A549 (cell line): ENCODE measurements around the gene CLCN4. TPM values are rescaled to one million over a fixed set of nuclear protein-coding genes. Genes with fewer than 3 reads are reported as not detected.

Experiments
- ATAC-seq, 2 experiments: fragments of 200-7000 bp in 1 of 2; fragments of >200 bp in 1 of 2; cut with Nextera tagmentation in 1 of 2; cut with Tn5 transposase in 1 of 2; 3 replicates each; pipeline versions ENCODE4 v1.8.0 to v1.9.1; 2018 to 2020; ENCODE audit warnings: mild to moderate bottlenecking in 1 of 2, moderate library complexity in 1 of 2
- CTCF ChIA-PET: fragments of 300-600 bp; sonication (Branson Sonifier 250); formaldehyde crosslinking; extraction: SDS; loops from one replicate; lab custom pipeline; 2021; ENCODE audit warnings: antibody characterized with exemption, inconsistent platforms; lab: Yijun Ruan, JAX
- POLR2A ChIA-PET: fragments of 350-600 bp; formaldehyde crosslinking; extraction: SDS; loops from one replicate; lab custom pipeline; 2021; ENCODE audit warnings: antibody characterized with exemption, inconsistent platforms; lab: Yijun Ruan, JAX
- DNase-seq, 2 experiments: peaks; one replicate each; pipeline versions ENCODE4 v3.0.0 to v3.0.0-alpha.2; 2011 to 2016; ENCODE audit warnings: low read depth in 1 of 2, low spot score in 1 of 2
- FAIRE-seq: peaks from 2 replicates; lab custom pipeline; 2011; peaks lifted over from hg19 to GRCh38; lab: Jason Lieb, UNC
- H3K27ac ChIP-seq, 2 experiments: fragments of >200 bp; sonication (Bioruptor Twin); formaldehyde crosslinking; 3 replicates each; pipeline ENCODE4 v1.5.1; 2016 to 2017
- H3K4me1 ChIP-seq: fragments of >200 bp; sonication (Bioruptor Twin); formaldehyde crosslinking; 3 replicates; pipeline ENCODE4 v1.6.1; 2016
- H3K4me2 ChIP-seq: fragments of >200 bp; sonication (Bioruptor Twin); formaldehyde crosslinking; 3 replicates; pipeline ENCODE4 v1.6.1; 2016
- H3K4me3 ChIP-seq: fragments of >200 bp; sonication (Bioruptor Twin); formaldehyde crosslinking; 3 replicates; pipeline ENCODE4 v1.5.1; 2016
- H3K9me3 ChIP-seq: fragments of >200 bp; sonication (Bioruptor Twin); formaldehyde crosslinking; 3 replicates; pipeline ENCODE4 v1.6.1; 2016
- CBX2 ChIP-seq: fragments of 200-600 bp; sonication (generic); IDR thresholded peaks from 2 replicates; pipeline ENCODE4 v1.6.1; 2016; ENCODE audit warnings: low read depth, mild to moderate bottlenecking, borderline replicate concordance
- CHD4 ChIP-seq: fragments of 200-600 bp; sonication (generic); IDR thresholded peaks from 2 replicates; pipeline ENCODE4 v1.6.1; 2016; ENCODE audit warnings: antibody characterized with exemption, mild to moderate bottlenecking, borderline replicate concordance
- EHMT2 ChIP-seq: fragments of 200-600 bp; sonication (generic); IDR thresholded peaks from 2 replicates; pipeline ENCODE4 v1.6.1; 2016; ENCODE audit warnings: antibody characterized with exemption, low read depth, mild to moderate bottlenecking, moderate library complexity
- ESRRA ChIP-seq: fragments of 150-350 bp; IDR thresholded peaks from 2 replicates; pipeline ENCODE4 v1.6.1; 2014; ENCODE audit warnings: mild to moderate bottlenecking, low read length, borderline replicate concordance
- FOSB ChIP-seq: fragments of 250-450 bp; sonication (Bioruptor Pico); IDR thresholded peaks from 2 replicates; pipeline ENCODE4 v1.5.0; 2020; ENCODE audit warnings: mild to moderate bottlenecking, moderate library complexity
- FOSL2 ChIP-seq, 2 experiments: fragments of 450-650 bp in 1 of 2; fragments of >200 bp in 1 of 2; sonication (Bioruptor Twin) in 1 of 2; formaldehyde crosslinking; IDR thresholded peaks; 2 replicates each; pipeline versions ENCODE4 v1.5.0 to v1.6.1; 2016 to 2020; ENCODE audit warnings: mild to moderate bottlenecking in 1 of 2, moderate library complexity in 1 of 2
- HOXA7 ChIP-seq: fragments of 250-450 bp; sonication (Bioruptor Pico); IDR thresholded peaks from 2 replicates; pipeline ENCODE4 v1.5.0; 2020; ENCODE audit warnings: mild to moderate bottlenecking, moderate library complexity
- HOXB5 ChIP-seq: fragments of 250-450 bp; sonication (Bioruptor Pico); IDR thresholded peaks from 2 replicates; pipeline ENCODE4 v1.5.0; 2020; ENCODE audit warnings: mild to moderate bottlenecking, moderate library complexity
- JUN ChIP-seq, 2 experiments: fragments of >200 bp; sonication (Bioruptor Twin); formaldehyde crosslinking; IDR thresholded peaks; 2 replicates in 1 of 2; 3 replicates in 1 of 2; pipeline ENCODE4 v1.6.1; 2016 to 2017
- MAZ ChIP-seq: fragments of 150-350 bp; IDR thresholded peaks from 2 replicates; pipeline ENCODE4 v1.6.1; 2014; ENCODE audit warnings: antibody characterized with exemption, low read depth, low read length, borderline replicate concordance
- NR3C1 ChIP-seq: fragments of >200 bp; sonication (Bioruptor Twin); formaldehyde crosslinking; IDR thresholded peaks from 3 replicates; pipeline ENCODE4 v1.6.1; 2017
- PHF8 ChIP-seq: fragments of 200-600 bp; sonication (generic); IDR thresholded peaks from 2 replicates; pipeline ENCODE4 v1.6.1; 2016; ENCODE audit warnings: low read depth, mild to moderate bottlenecking, antibody characterized with exemption, moderate library complexity, borderline replicate concordance
- RARB ChIP-seq: fragments of 250-450 bp; sonication (Bioruptor Pico); IDR thresholded peaks from 2 replicates; pipeline ENCODE4 v1.8.0; 2021; ENCODE audit warnings: mild to moderate bottlenecking, moderate library complexity
- RFX5 ChIP-seq: fragments of 450-650 bp; IDR thresholded peaks from 2 replicates; pipeline ENCODE4 v1.7.1; 2014; ENCODE audit warnings: antibody characterized with exemption, mild to moderate bottlenecking, moderate library complexity
- RNF2 ChIP-seq: fragments of 200-600 bp; sonication (generic); IDR thresholded peaks from 2 replicates; pipeline ENCODE4 v1.6.1; 2016; ENCODE audit warnings: low read depth, mild to moderate bottlenecking, antibody characterized with exemption, moderate library complexity, borderline replicate concordance
- SMC3 ChIP-seq: fragments of >200 bp; sonication (Bioruptor Twin); formaldehyde crosslinking; IDR thresholded peaks from 3 replicates; pipeline ENCODE4 v1.6.1; 2018; ENCODE audit warnings: inconsistent platforms
- SREBF2 ChIP-seq: fragments of 450-650 bp; IDR thresholded peaks from 2 replicates; pipeline ENCODE4 v1.6.1; 2014; ENCODE audit warnings: mild to moderate bottlenecking, moderate library complexity
- TP53 ChIP-seq: fragments of 250-450 bp; sonication (Bioruptor Pico); IDR thresholded peaks from 2 replicates; pipeline ENCODE4 v1.5.0; 2021; ENCODE audit warnings: mild to moderate bottlenecking, moderate library complexity
- ZC3H11A ChIP-seq: fragments of 450-650 bp; IDR thresholded peaks from 2 replicates; pipeline ENCODE4 v1.6.1; 2014; ENCODE audit warnings: antibody characterized with exemption, mild to moderate bottlenecking
- ZFP36 ChIP-seq: fragments of 450-650 bp; IDR thresholded peaks from 2 replicates; pipeline ENCODE4 v1.6.1; 2014; ENCODE audit warnings: borderline replicate concordance; ENCODE audit not compliant: partially characterized antibody
- WGBS: methylation state at CpG from one replicate; pipeline ENCODE4 v1.1.6; 2017; ENCODE audit errors: missing lambda C conversion rate; 5-methylcytosine and 5-hydroxymethylcytosine counted together
- polyA plus RNA-seq, 4 experiments: library from polyadenylated mRNA; depleted of rRNA in 3 of 4; stranded (reverse); fragments of >200 nt; fragmentation: RNase III in 1 of 4; extraction: RNeasy Plus Mini Kit Qiagen cat#74134 plus additional on column Dnase treatment in 1 of 4; gene quantifications; 2 replicates in 3 of 4; 3 replicates in 1 of 4; pipeline ENCODE4 v1.2.3, GENCODE V29; 2011 to 2017
- TF ChIP-seq, protein P1 (sequence below): fragments of 250-450 bp; sonication (Bioruptor Pico); IDR thresholded peaks from 2 replicates; pipeline ENCODE4 v1.5.0; 2020; ENCODE audit warnings: low read depth, mild to moderate bottlenecking, moderate library complexity
- TF ChIP-seq, protein P2 (sequence below): fragments of >200 bp; sonication (Bioruptor Twin); formaldehyde crosslinking; IDR thresholded peaks from 3 replicates; pipeline ENCODE4 v1.6.1; 2016
- TF ChIP-seq, protein P3 (sequence below): fragments of 150-350 bp; IDR thresholded peaks from 2 replicates; pipeline ENCODE4 v1.6.1; 2014; ENCODE audit warnings: low read depth, mild to moderate bottlenecking, low read length
- TF ChIP-seq, protein P4 (sequence below): IDR thresholded peaks from 2 replicates; pipeline ENCODE4 v1.6.1; 2012

The CLCN4 gene
- polyA plus RNA-seq, 2 of the 4 experiments (the other 2 are of a cell fraction) = 2.8 to 4.7 TPM

DNA sequence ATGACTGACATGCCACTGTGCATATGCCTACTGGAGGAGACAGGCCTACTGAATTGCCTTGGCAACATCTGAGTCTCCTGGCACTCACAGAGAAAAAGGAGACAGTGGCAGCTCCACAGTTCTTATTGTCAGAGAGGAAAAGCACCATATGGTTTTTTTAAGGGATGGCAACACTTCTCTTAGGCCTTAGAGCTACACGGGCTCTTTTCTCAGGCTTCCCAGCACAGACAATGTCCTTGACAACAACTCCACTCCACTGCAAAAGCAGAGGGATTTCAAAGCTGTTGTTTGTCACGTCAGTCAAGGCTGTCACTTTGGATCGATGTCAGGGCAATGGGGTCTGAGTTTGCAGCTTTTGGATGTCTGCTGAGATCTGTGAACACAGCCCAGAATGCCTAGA, 4.7 kb upstream of the CLCN4 start:
- WGBS = 71% methylated on average over 3 of the region's 3 CpGs
- CTCF ChIA-PET = interaction anchor here (0.9 to 1.2 kb wide), 2 partner anchors 32 kb away, joined by 3 to 4 read pairs; no protein-coding TSS in a partner anchor
- no peak overlapping the region for H3K27ac ChIP-seq
- FAIRE-seq (no peak), DNase-seq (no peak)
- 0 out of 3 replicates have a peak, but pooled peaks cover 4% of the 10 kb centered on the region for H3K4me1 ChIP-seq
- POLR2A ChIA-PET = no interaction called here
- H3K9me3 ChIP-seq = no peaks in the 10 kb centered on the region
- no peak for TF ChIP-seq CBX2
- no peak for TF ChIP-seq RNF2
- TF ChIP-seq TP53 = no peak
- no peak for TF ChIP-seq ZFP36
- TF ChIP-seq FOSB = no peak
- TF ChIP-seq HOXB5 (CRISPR knock-in tag) = no peak
- no peak for TF ChIP-seq ZC3H11A
- TF ChIP-seq HOXA7 (CRISPR knock-in tag) = no peak
- TF ChIP-seq NR3C1 = no peak
- no peak for TF ChIP-seq JUN (IDR thresholded peaks at IDR 0.05)
- TF ChIP-seq MAZ = no peak
- no peak for TF ChIP-seq EHMT2
- TF ChIP-seq, all 56 proteins: peak for 0
- no peak overlapping the region for H3K4me2 ChIP-seq
- ATAC-seq = no peak
- H3K4me3 ChIP-seq = no peak overlapping the region

DNA sequence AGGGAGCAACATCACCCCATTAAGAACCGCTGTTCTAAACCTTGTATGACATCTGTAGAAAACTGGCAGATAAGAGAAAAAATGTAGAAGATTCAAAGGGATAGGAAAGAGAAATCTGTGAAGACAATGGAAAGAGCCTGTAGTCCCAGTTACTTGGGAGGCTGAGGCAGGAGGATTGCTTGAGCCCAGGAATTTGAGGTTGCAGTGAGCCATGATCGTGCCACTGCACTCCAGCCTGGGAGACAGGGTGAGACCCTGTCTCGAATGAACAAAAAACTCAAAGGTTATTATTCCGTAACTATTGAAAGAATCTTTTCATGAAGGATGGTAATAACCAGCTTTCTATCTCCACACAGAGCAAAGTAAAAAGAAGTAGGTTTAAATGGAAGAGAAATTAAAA, 1.6 kb upstream of the CLCN4 start:
- no peak for DNase-seq
- ATAC-seq = no peak
- no peak overlapping the region for H3K4me3 ChIP-seq
- TF ChIP-seq ESRRA (no peak), RARB (CRISPR knock-in tag) (no peak), PHF8 (no peak), SREBF2 (no peak), CHD4 (no peak), SMC3 (no peak), FOSL2 (IDR thresholded peaks at IDR 0.05) (no peak), FOSL2 (CRISPR knock-in tag; IDR thresholded peaks at IDR 0.05) (no peak)
- TF ChIP-seq, protein P1, sequence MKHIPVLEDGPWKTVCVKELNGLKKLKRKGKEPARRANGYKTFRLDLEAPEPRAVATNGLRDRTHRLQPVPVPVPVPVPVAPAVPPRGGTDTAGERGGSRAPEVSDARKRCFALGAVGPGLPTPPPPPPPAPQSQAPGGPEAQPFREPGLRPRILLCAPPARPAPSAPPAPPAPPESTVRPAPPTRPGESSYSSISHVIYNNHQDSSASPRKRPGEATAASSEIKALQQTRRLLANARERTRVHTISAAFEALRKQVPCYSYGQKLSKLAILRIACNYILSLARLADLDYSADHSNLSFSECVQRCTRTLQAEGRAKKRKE (CRISPR knock-in tag) = no peak
- TF ChIP-seq, protein P2, sequence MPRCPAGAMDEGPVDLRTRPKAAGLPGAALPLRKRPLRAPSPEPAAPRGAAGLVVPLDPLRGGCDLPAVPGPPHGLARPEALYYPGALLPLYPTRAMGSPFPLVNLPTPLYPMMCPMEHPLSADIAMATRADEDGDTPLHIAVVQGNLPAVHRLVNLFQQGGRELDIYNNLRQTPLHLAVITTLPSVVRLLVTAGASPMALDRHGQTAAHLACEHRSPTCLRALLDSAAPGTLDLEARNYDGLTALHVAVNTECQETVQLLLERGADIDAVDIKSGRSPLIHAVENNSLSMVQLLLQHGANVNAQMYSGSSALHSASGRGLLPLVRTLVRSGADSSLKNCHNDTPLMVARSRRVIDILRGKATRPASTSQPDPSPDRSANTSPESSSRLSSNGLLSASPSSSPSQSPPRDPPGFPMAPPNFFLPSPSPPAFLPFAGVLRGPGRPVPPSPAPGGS = no peak
- TF ChIP-seq, protein P3, sequence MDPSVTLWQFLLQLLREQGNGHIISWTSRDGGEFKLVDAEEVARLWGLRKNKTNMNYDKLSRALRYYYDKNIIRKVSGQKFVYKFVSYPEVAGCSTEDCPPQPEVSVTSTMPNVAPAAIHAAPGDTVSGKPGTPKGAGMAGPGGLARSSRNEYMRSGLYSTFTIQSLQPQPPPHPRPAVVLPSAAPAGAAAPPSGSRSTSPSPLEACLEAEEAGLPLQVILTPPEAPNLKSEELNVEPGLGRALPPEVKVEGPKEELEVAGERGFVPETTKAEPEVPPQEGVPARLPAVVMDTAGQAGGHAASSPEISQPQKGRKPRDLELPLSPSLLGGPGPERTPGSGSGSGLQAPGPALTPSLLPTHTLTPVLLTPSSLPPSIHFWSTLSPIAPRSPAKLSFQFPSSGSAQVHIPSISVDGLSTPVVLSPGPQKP = no peak
- no peaks in the 10 kb centered on the region for H3K9me3 ChIP-seq
- ChIA-PET POLR2A (no interaction called here), CTCF (interaction anchor here (1.5 to 3.2 kb wide), 2 partner anchors 35 to 37 kb away, joined by 6 to 18 read pairs; no protein-coding TSS in a partner anchor)
- no peak overlapping the region for H3K4me2 ChIP-seq
- 93% methylated on average over 4 of the region's 4 CpGs for WGBS
- H3K4me1 ChIP-seq = peaks cover 14% of the 10 kb centered on the region; the same call in 2 of the 3 replicates
- H3K27ac ChIP-seq = no peak overlapping the region
- FAIRE-seq = no peak

DNA sequence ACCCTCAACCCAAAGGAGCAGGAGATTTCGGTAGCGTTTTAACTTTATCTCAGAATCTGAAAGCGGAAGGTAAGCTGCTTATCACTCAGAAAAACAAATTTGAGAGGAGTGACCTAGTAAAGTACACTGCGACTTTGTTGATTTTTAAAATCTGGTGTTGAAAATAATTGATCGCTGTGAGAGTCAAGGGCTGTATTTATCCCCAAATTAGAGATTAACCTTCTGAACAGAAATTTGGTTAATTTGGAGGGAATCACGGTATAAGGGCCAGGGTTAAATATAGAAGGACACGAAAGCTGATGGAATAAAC, 212 bp downstream of the CLCN4 start:
- Histone ChIP-seq H3K27ac (peak overlapping the region; percentile 62 to 79), H3K4me3 (peak overlapping the region; percentile 41), H3K4me2 (peak overlapping the region; percentile 75), H3K4me1 (peaks cover 14% of the 10 kb centered on the region; the same call in 2 of the 3 replicates), H3K9me3 (no peaks in the 10 kb centered on the region)
- DNase-seq = no peak
- FAIRE-seq = no peak
- 2% methylated on average over 7 of the region's 7 CpGs for WGBS
- POLR2A ChIA-PET = no interaction called here
- TF ChIP-seq, protein P4, sequence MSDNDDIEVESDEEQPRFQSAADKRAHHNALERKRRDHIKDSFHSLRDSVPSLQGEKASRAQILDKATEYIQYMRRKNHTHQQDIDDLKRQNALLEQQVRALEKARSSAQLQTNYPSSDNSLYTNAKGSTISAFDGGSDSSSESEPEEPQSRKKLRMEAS = no peak
- no peak for TF ChIP-seq RFX5
- CTCF ChIA-PET = interaction anchor here (3.2 kb wide), 1 partner anchor 37 kb away, joined by 18 read pairs; no protein-coding TSS in a partner anchor
- no peak for ATAC-seq
